NOMO-1 treated with dmso at 0.1 percent for 144 hours (cell line): ENCODE data around the gene TRIO.

ENCODE experiments used
- DNase-seq: peaks from one replicate; lab custom pipeline; 2025; ENCODE audit not compliant: unreplicated experiment; lab: John Stamatoyannopoulos, UW

The TRIO gene

DNA sequence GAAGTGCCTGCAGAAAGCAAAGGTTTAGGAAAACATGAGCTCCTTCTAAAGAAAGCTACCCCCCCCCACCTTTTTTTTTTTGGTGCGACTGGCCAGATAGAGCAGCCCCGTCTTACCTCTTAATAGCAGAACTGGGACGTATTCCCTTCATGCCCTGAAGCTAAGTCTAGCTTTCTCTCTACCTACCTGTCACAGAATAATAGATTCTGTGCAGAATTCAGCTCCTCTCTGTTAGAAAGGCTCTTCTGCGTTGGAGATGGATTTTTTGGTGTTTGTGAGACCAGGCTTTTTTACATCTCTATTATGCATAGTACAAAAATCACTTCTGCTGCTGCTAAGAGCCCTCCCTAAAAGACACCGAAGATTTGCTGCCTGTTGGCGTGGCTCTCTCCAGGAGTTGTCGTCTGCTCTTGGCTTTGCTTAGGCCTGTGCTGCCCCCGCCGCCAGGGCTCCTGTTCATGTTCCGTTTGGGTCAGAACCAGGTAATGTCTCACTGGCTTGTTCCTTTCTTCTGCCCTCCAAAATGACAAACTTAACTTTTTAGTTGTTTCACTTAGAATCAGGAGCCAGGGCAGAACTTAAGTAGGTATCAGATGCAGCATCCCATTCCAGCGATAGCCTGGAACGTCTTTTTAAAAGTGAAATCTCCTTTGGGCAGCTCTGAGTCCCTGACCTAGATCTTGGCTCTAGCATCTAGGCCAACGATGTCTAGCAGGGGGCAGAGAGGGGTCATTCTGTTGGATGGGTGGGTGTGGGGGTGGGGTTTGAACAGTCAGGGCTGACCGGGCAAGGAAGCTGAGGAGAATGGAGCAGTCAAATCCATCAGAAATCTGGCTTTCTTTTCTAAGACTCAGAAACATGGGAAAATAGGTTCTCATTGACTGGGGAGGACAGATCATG lies 2.5 kb downstream of the TRIO start:
- no peak for DNase-seq

DNA sequence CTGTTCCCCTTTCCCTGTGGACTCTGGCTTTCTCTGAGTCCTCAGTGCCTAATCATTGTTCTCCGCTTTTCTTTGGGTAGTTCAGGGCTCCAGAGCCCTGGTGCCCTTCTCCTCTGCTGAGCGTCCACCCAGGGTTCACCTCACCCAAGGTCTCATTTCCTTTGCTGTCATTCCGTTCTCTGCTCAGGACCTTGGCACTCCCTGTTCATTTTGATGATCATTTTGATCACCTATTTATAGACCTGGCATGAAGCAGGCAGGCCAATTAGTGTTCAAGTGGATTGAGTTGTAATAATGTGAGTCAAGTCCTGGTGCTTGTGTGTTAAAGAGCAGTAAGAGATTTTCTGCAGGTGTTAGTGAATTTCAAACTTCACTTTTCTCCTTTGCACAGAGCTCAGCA lies 3.6 kb downstream of the TRIO start:
- DNase-seq, result no peak

DNA sequence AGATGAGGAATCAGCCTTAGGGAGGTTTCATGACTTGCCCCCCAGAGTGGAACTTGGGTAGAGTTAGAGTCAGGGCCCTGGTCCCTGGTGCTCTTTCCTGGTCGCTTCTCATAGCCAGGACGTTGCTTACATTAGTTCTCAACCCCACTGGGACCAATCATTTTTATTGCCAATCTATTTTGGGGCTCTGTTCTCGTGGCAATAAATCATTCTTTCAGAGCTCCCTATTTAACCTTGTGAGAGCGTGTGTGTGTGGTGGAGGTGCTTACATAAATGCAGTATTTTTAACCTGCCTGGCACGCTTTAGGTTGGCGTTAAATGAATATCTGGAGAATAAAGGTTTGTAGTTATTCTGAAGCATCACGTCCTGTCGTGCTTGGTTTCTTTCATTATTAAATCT lies 4.1 kb downstream of the TRIO start:
- peak; percentile 59 for DNase-seq

DNA sequence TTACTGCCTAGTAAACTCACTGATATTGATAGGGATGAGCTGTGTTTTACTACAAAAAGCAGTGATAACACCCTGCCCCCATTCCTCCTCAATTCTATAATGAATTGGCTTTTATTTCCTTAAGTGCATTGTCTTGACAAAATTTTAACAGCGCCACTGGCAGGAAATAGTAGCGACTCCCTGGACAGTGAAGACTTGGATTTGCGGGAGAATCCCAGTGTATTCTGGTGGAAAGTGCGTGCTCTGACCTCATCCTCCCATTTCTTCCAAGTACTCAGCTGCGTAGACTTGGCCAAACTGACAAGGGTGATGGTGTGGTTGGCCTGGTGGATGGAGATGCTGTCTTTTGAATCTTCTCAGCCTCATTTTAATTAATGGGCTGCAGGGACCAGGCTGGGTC lies 5.3 kb downstream of the TRIO start:
- no peak for DNase-seq

DNA sequence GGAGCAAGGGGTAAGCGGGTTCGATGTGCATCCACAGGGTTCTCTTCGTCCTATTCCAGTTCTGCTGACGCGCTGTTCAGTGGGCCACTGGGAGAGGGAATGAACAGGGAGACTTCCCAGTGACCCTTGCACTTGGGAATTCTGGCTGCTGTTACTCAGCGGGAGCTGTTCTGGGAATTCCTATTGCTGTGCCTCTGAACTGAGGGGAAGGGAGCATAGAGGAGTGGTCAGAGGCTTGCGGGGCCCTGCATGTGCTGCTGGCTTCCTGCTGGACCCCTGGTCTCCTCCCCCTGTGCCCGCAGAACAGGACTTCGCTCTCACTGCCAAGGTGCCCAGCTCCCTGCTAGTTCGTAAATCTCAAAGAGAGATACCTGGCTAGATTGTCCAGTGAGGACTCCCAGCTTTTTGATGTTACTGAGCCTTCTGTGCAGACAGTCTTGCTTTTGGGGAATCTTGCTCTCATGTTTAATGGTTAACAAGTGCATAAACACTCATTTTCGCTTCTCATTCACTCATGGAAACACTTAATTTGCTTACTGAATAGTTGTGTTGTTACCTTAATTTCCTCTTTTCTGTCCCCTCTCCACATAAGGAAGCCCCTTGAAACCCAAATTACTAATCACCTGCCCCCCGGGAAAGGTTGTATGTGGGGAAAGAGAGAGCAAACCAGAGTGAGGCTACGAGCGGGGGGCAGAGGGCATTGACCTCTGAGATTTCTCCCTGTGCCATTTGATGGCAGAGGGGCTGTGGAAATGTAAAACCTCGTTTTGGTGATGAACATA lies 5.9 kb downstream of the TRIO start:
- no peak for DNase-seq

DNA sequence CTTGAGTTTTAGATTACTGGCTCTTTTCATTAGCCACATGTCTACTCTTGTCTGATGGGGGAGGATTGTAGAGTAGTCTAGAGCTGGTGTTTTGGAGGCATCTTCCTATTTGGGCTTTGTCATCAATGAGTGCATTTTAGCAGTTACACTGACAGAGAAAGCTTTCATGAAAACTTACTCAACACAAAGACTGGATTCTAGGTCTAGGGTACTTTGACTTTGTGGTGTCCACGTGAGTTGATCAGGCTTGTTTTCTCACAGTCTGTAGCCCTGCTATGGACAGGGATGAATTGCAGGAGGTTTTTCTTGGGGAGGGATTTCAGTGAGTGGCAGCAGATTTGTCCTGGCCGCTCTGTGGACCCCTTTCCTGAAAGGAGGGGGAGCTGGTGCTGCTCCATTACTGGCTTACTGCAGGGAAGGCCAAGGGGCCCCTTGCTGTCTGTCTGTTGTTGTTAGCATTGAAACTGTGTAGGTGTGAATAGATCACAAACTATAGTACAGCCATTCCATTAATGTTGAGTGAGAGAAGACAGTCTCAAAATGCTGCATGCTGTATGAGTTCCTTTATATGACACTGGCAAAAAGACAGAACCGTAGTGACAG lies 6.6 kb downstream of the TRIO start:
- DNase-seq, result no peak

DNA sequence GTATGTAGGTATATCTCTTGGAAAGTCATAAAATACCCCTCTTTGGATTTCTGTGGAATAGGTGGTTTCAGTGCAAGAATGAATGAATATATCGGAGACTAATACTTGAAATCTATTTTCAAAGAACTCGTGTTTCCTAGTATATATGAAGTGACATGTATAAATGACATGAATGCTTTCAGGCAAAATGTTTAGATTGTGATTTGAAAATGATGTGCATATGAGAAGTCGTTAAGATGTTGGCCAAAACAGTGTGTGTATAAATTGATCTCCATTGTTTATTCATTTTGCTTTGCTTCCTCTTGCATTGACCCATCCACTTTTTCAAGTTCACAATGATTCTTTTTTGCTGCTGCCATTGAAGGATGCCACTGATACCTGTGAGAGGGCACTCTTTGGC lies 8.3 kb downstream of the TRIO start:
- DNase-seq, result no peak

DNA sequence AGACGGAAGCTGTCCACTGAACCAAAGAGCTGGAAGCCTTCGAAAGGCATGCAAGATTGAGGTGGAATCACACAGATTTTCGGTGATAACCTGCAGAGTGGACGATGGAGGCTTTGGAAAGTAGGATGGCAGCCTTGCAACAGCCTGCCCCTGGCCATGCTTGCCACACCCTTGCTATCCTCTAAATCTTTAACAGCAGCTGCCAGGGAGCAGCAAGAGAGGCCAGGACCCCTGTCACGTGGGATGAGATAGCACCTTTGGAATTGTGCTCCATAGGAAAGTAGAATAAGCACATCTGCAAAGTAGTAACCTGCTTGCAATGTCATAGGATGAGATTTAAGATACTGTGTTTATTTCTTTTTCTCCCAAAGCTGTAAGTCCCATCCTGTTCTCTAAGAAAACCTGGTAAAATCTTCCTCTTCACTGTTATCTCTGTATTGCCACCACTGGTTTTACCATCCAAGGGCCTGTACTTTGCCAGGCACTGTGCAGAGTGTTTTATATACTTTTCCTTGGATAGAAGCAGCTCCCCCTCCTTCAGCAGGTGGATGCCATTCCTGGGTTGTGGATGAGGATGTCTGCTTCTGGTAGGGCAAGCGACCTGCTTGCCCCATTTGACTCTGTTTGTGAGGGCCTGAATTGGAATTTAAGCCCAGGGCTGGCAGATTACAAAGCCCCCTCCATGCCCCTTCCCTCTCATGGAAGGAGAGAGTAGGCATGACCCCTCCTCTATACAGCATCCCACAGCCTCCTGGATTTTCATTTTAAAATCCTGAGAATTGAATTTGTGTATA lies 10.1 kb downstream of the TRIO start:
- DNase-seq, result no peak

DNA sequence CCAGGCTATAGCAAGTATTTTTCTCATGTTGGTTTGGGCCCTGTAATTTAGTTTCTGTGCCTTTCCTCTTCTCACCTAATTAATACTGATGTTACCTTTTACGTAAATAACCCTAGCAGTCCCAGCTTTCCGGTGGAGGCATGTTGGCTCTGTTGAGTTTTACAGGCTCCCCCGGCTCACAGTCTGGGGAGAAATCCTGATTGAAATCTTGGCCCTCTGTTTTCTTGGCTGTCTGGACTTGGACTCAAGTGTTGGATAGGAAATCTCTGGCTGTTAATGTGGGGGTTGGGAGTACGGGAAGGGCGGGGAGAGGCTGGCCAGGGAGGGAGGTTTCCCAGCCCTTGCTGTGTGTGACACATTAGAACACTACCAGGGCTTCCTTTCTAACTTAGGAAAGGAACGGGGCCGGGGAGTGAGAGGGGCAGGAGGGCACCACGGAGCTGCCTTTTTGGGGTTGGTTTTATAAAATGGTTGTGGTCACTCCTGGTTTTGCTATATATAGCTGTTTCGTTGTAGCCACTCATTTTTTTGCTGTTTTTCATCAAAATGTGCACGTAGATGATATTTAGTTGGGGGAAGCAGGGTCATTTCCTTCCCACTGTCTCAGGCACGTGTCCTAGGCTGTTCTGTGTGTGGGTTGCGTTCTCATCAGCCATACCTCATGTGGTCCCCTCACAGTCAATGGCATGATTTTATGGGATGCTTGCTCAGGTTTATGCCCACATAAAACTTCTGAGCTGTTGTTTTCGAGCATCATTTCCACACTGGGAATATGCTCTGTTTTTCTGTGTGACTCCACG lies 11.0 kb downstream of the TRIO start:
- no peak for DNase-seq

DNA sequence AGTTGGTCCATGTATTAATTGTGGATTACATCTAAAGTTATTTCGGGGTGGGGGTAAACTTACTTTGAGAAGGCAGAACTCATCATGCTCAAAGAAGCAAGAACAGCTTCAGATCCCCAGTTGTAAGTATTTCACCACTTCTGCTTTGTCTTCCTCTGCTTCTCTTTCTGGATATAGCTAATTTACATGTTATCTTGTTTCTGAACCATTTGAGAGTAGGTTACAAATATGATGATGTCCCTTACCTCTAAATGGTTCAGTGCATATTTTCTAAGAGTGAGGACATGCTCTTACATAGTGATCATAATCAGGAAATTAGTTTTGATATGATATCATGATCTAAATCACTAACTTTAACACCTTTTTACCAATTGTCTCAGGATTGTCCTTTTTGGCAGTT lies 11.9 kb downstream of the TRIO start:
- peak; percentile 63 for DNase-seq

DNA sequence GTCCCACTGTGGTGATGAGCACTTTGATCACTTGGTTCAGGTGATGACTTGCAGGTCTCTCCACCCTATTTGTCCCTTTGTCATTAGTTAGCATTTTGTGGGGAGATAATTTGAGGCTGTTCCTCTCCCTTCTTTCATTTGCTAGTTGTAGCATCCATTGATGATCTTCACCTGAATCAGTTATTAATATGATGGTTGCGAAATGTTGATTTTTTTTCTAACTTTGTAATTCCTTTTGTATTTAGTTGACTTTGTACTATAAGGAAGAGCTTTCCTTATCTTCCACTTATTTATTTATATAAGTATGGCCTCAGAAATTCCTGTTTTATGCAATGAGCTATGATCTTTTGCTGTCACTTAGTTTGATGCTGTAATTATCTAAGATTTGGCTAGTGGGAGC lies 12.6 kb downstream of the TRIO start:
- DNase-seq, result no peak

DNA sequence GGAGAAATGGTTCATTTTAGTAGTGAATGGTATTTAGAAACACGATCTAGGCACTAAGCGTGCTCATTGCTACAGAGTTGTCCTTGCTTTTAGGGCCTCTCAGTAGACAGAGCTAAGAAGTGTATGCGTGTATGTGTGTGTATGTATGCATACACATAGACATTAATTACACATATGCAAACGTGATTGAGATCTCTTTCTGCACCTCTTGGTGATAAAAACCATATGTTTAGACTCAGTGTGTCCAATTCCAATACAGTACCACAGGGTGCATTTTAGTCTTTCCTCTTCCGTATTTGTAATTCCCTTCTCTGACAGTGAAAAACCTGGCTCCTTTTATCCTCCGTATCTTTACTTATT lies 13.1 kb downstream of the TRIO start:
- DNase-seq, result no peak

DNA sequence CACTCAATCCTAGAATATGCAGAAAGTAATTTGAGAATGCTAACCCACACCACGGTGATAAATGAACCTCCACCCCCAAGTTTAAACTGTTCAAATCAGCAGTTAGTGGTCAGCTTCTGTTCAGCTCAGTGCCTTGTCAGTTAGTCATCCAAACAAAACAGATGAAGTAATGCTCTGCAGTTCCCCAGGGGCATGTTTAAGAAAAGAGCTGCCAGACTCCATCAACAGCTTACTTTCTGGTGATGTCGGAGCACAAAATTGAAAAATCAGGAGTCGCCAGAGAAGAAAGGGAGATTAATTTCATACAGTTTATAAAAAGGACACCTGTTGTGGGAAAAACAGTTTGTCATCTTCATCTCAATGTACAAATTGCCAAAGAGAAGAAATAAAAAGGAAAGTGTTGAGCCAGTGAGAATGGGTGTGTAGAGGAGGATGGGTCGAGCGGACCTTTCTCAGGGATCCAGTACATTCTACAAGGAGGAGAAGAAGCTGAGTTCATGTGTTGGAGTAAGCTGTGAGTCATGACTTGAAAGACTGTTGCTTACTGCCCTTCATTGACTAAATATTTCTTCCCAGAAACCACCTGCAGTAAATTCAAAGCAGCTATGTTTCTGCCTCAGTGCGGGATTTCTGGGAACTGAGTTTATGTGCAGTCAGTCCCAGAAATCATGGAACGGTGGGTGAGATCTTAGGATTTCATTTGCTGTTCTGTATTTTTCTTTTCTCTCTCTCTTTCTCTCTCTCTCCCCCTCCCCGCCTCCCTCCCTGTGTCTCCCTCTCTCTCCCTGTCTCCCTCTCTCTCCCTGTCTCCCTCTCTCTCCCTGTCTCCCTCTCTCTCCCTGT lies 13.7 kb downstream of the TRIO start:
- DNase-seq, result peak; percentile 85

DNA sequence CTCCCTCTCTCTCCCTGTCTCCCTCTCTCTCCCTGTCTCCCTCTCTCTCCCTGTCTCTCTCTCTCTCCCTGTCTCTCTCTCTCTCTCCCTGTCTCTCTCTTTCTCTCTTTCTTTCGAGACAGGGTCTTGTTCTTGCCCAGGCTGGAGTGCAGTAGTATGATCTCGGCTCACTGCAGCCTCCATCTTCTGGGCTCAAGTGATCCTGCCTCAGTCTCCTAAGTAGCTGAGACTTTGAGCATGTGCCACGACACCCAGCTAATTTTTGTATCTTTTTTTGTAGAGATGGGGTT lies 14.3 kb downstream of the TRIO start:
- DNase-seq, result no peak

DNA sequence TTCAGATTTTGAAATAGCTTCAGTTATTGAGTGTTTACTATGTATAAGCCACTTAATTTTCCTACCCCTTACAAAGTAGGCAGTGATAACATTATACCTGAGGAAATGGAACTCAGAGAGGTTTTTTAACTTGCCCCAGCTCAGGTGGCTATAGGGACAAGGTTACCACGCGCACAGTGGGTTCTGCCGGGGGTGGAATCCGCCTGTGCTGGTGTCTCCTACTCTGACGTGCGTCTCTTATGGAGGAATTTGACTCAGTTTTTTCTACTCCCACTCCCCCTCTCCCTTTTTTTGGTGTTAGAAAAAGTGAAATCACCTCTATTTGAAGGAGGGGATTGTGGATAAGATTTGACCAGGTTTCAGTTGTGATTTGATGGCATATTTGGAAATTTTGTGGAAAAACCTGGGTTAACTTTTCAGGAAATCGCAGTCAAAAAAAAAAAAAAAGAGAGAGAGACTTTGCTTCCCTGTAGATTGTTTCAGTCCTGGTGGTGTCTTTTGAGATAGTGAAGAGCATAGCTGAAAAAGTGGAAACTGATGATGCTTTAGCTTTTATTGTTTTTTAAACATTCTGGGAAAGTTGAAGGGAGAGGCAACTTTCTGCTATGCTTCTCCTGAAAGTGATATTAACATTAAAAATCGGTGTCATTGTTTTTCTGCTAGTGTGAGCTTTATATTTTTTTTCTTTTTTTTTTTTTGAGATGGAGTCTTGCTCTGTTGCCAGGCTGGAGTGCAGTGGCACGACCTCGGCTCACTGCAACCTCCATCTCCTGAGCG lies 15.9 kb downstream of the TRIO start:
- DNase-seq, result no peak

DNA sequence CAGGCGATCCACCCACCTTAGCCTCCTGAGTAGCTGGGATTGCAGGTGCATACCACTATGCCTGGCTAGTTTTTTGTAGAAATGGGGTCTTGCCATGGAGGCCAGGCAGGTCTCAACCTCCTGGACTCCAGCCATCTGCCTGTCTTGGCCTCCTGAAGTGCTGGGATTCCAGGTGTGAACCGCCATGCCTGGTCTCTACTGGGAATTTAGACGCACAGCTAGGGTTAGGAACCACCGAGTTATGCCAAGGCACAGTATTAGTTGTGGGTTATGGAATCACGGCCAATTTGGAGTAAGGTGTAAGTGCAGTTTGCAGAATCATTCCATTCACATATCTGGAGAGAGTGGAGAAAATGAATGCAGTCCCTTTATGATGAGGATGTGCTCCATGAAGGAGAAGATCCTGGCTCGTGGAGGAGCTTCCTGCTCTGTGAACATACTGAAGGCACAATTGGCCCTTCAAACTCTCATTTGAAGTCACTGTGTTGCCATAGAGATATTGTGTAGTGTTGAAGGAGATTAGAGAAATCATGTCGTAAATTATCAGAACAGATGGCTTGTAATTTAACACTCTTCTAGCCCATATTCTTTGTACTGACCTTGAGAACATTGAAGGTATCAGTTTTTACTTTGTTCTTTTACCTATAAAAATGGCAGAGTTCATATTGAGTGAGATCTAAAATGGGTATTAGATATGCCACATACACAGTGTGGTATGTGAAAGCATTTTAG lies 18.8 kb downstream of the TRIO start:
- no peak for DNase-seq

DNA sequence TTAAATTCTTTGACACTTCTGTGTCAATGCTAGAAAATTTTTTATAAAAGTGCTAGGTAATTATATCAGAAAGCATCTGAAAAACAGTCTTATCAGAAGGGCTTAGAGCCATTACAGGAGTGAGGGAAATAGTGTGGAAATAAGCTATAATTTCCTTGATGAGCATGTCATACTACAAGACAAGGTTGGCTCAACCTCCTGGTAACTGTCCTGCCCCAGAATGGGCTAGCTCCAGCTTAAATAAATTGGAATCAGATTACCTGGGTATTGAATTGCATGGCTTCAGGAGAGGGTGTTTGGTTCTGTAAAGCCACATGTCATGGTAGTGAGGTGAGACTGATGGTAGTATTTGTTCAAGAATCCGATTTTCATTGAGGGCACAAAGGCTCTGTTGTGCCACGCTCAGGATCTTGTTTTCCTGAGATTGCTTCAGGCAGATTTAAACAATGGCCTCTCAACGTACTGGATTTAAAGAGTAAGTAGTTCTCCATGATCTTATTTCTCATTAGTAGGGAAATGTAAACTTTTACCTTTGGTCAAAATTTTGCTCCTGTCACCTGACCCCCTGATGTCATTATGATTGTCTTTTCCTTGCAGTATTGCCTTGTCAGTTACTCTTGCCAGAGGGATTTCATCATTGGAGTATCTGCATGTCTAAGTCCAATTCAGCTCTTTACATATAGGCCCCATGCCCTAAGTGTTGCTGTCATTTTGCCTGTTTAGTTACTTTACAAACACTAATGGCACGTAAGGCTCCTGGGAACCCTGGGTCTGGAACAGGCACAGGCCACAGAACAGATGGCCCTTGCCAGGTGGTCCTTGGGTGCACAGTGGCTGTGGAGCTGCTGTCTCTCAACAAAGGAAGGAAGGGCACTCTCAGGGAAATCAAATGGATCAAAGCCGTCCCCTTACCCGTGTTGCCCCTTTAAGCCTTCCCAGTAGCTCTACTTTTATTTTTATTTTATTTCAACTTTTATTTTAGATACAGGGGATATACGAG lies 21.3 kb downstream of the TRIO start:
- no peak for DNase-seq
